LNCaP clone FGC (cell line): Measurements from ENCODE around the gene PKD1.

Experiments used
- DNase-seq: peaks from one replicate; pipeline ENCODE4 v3.0.0-alpha.2; 2011; ENCODE audit warnings: low read depth
- H3K4me3 ChIP-seq: 2 replicates; pipeline ENCODE4 v1.5.1; 2011; ENCODE audit warnings: mild to moderate bottlenecking, low read depth, low read length, control low read depth
- CTCF ChIP-seq: IDR thresholded peaks from 2 replicates; pipeline ENCODE4 v1.5.1; 2012; ENCODE audit warnings: mild to moderate bottlenecking; ENCODE audit not compliant: control insufficient read depth, insufficient read depth; ENCODE audit errors: extremely low read depth

Gene PKD1

DNA sequence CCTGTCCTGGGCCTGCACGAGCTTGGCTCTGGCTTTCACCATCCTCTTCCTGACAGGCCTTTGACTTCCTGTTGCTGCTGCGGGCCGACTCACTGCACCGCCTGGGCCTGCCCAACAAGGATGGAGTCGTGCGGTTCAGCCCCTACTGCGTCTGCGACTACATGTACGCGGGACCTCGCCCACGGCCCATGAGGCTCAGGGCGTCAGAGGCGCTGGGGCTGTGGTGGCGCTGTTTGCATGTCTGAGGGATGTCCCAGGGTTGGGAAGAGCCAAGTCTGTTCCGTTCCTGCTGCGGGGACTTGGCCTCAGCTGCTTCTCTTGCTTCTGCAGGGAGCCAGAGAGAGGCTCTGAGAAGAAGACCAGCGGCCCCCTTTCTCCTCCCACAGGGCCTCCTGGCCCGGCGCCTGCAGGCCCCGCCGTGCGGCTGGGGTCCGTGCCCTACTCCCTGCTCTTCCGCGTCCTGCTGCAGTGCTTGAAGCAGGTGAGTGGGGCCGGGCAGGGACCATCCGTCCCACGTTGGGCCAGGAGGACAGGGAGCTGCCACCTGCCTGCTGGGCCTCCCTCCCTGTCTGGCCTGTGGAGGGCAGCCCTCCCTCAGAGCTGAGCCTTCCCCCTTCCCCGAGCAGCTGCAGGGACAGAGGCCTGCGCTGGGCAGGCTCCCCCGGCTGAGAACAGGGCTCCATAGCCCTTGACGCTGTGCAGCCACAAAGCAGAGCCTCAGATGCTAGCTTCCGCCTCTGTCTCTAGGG lies 64.1 kb downstream of the PKD1 start:
- no peak for TF ChIP-seq CTCF
- DNase-seq, result no peak

GRCh38 chr16:2070576-2071453 lies 64.9 kb downstream of the PKD1 start:
- TF ChIP-seq CTCF, result no peak
- no peak for DNase-seq

More for the DNA sequence above, 64.1 kb downstream of the PKD1 start:
- H3K4me3 ChIP-seq, result no peak overlapping the region

GRCh38 chr16:2066139-2066538 lies 69.6 kb downstream of the PKD1 start:
- no peak for TF ChIP-seq CTCF
- DNase-seq, result no peak
- H3K4me3 ChIP-seq, result no peak overlapping the region

More at GRCh38 chr16:2070576-2071453, 64.9 kb downstream of the PKD1 start:
- no peak overlapping the region for H3K4me3 ChIP-seq

- H3K4me3 ChIP-seq, result no peak overlapping the region
- DNase-seq, result no peak
- TF ChIP-seq CTCF, result no peak
Observed at GRCh38 chr16:2064368-2064945, 71.2 kb downstream of the PKD1 start.

- no peak for DNase-seq
- H3K4me3 ChIP-seq, result no peak overlapping the region
- TF ChIP-seq CTCF, result no peak
Observed at GRCh38 chr16:2063861-2064260, 71.8 kb downstream of the PKD1 start.

GRCh38 chr16:2062801-2063200 lies 72.9 kb downstream of the PKD1 start:
- TF ChIP-seq CTCF, result no peak
- DNase-seq, result no peak
- H3K4me3 ChIP-seq, result no peak overlapping the region
